ENCODE data around the gene SSPN. TPM values are rescaled to one million over a fixed set of nuclear protein-coding genes. Genes with fewer than 3 reads are reported as not detected.

Gene SSPN, protein sequence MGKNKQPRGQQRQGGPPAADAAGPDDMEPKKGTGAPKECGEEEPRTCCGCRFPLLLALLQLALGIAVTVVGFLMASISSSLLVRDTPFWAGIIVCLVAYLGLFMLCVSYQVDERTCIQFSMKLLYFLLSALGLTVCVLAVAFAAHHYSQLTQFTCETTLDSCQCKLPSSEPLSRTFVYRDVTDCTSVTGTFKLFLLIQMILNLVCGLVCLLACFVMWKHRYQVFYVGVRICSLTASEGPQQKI
- total RNA-seq (2021) (10.4 and 14.0 TPM in 2 replicates), Bru-seq, nascent RNA (percentile 33 among the genes with signal in this experiment), BruChase-seq, experiment 1, labeled RNA remaining after a 2-hour chase (percentile 41 among the genes with signal in this experiment), BruChase-seq, experiment 2, labeled RNA remaining after a 6-hour chase (percentile 33 among the genes with signal in this experiment)
- long read RNA-seq, full-length matches to known transcripts, result 10 of 15 reads
- long read RNA-seq, partial matches to known transcripts, result 0 of 15 reads
- long read RNA-seq, other reads (novel, unspliced or antisense), result 5 of 15 reads

DNA sequence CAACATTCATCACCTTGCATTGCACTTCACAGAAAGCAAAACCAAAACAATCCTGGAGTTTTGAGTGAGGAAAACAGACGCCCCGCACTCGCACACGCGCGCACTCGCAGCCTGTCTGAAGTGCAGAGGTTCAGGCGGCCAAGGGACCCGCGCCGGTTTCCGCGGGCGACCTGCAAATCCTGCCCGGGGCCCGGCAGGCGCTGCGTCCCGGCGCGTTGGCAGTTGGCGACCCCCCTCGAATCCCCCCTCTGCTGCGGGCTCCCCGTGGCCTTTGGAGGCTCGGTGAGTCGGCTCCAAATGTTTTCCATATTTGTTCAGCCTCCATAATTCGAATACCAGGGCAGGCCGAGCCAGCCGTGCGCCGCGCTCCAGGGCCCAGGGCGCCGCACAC is at the start of gene SSPN:
Gene SSPN, plus strand, starts transcription at position 324 of the 391 bp plus-strand sequence. CDS start 100 bp downstream, outside the sequence.
- Histone ChIP-seq H3K4me2 (peak within 1 kb of the TSS; percentile 94), H4K20me1 (ENCODE audit: insufficient read depth) (no peaks in the 10 kb centered on the region), H3K4me1 (replicated peaks; ENCODE audit: insufficient read depth) (peaks cover 34% of the 10 kb centered on the region), H3K27ac (peak within 1 kb of the TSS; percentile 38), H2AFZ (peak within 1 kb of the TSS; percentile 99), H3F3A (ENCODE audit: insufficient read depth, low read depth) (peaks cover 12% of the 10 kb centered on the region), H3K4me3 (peak within 1 kb of the TSS; percentile 79), H3K79me2 (ENCODE audit: low read depth) (no peaks in the 10 kb centered on the region), H3K27me3 (ENCODE audit: insufficient read depth, low read depth) (no peaks in the 10 kb centered on the region), H3K36me3 (ENCODE audit: low read depth) (no peaks in the 10 kb centered on the region), H3K9me2 (ENCODE audit: insufficient read depth) (no peaks in the 10 kb centered on the region), H3K9me3 (ENCODE audit: insufficient read depth, low read depth) (no peaks in the 10 kb centered on the region; the same call in 1 of the 2 replicates)
- POLR2A ChIA-PET (ENCODE audit: unreplicated experiment), result interaction anchor here (0.7 kb wide), 1 partner anchor 630 kb away, joined by 6 read pairs; no protein-coding TSS in a partner anchor
- CTCF ChIA-PET, result interaction anchor here (0.6 to 0.7 kb wide), 2 partner anchors 38 to 212 kb away, joined by 3 to 4 read pairs; no protein-coding TSS in a partner anchor
- no peak for TF ChIP-seq EZH2 (IDR thresholded peaks at IDR 0.05; ENCODE audit: low read depth)
- TF ChIP-seq, protein P1, sequence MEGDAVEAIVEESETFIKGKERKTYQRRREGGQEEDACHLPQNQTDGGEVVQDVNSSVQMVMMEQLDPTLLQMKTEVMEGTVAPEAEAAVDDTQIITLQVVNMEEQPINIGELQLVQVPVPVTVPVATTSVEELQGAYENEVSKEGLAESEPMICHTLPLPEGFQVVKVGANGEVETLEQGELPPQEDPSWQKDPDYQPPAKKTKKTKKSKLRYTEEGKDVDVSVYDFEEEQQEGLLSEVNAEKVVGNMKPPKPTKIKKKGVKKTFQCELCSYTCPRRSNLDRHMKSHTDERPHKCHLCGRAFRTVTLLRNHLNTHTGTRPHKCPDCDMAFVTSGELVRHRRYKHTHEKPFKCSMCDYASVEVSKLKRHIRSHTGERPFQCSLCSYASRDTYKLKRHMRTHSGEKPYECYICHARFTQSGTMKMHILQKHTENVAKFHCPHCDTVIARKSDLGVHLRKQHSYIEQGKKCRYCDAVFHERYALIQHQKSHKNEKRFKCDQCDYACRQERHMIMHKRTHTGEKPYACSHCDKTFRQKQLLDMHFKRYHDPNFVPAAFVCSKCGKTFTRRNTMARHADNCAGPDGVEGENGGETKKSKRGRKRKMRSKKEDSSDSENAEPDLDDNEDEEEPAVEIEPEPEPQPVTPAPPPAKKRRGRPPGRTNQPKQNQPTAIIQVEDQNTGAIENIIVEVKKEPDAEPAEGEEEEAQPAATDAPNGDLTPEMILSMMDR (conservative IDR thresholded peaks at IDR 0.05), result no peak
- BruUV-seq (replicated peaks), result no TSS peak
- peak in 1 of 2 experiments; percentile 64 for DNase-seq
- intact Hi-C loops (cut with micrococcal nuclease; ENCODE audit: unreplicated experiment), result loop anchor here (2.0 to 5.0 kb wide), 2 partner anchors 52 to 68 kb away; no protein-coding TSS in a partner anchor

DNA sequence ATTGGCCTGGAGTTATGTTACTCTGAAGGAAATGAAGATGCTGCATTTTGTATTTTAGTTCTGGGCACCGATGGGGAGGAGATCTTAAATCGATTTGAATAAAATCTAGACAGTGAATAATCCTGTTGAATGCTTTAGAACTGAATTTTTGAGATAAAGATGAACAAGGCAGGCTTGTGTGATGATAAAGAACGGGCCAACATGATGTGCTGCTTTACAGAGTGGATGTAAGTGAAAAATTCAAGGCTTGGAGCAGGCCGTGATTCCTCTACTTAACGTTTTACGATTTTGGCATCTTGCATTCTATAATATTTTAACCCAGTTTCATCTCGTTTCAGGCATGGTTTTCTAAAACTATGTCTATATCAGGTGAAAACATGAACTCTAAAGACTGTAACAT is 47.1 kb upstream of the SSPN start:
- intact Hi-C loops (cut with micrococcal nuclease; ENCODE audit: unreplicated experiment), result no loop called here
- no peaks in the 10 kb centered on the region for H3K79me2 ChIP-seq (ENCODE audit: low read depth)
- peaks cover 11% of the 10 kb centered on the region for H3F3A ChIP-seq (ENCODE audit: insufficient read depth, low read depth)
- no peaks in the 10 kb centered on the region for H4K20me1 ChIP-seq (ENCODE audit: insufficient read depth)
- ChIA-PET POLR2A (ENCODE audit: unreplicated experiment) (no interaction called here), CTCF (no interaction called here)
- no TSS peak for BruUV-seq (replicated peaks)
- H3K27me3 ChIP-seq (ENCODE audit: insufficient read depth, low read depth), result no peaks in the 10 kb centered on the region
- no peak overlapping the region for H2AFZ ChIP-seq
- DNase-seq, result no peak
- no peak overlapping the region for H3K27ac ChIP-seq
- no peaks in the 10 kb centered on the region for H3K9me3 ChIP-seq (ENCODE audit: insufficient read depth, low read depth)
- no peaks in the 10 kb centered on the region for H3K36me3 ChIP-seq (ENCODE audit: low read depth)
- no peaks in the 10 kb centered on the region for H3K9me2 ChIP-seq (ENCODE audit: insufficient read depth)
- H3K4me3 ChIP-seq, result no peak overlapping the region
- H3K4me1 ChIP-seq (replicated peaks; ENCODE audit: insufficient read depth), result peaks cover 32% of the 10 kb centered on the region
- TF ChIP-seq EZH2 (IDR thresholded peaks at IDR 0.05; ENCODE audit: low read depth), result no peak
- TF ChIP-seq, protein P1 (conservative IDR thresholded peaks at IDR 0.05), result no peak
- no peak overlapping the region for H3K4me2 ChIP-seq

DNA sequence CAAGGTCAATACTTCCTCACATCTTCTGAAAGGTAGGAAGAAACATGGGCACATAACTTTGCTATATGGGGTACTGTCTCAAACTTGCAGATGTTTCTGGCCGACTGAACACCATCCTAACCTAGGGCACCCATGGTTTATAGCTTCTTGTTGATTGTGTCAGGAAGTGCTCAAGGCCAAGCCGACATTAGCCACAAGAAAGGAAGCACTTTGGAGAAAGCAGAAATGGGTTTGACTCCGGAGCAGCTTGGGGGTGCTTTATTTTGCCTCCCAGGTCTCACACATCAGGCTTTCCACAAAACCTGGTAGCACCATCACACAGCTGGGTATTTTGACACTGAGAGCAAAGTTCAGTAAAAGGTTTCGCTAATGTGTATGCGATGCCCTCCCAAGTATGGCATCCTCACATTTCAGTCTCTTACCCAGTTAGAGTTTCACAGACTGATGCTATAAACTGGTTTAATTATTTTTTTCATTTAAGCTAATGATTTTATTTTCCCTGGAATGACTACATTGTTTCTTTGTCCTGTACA is 45.3 kb upstream of the SSPN start:
- H3K79me2 ChIP-seq (ENCODE audit: low read depth), result no peaks in the 10 kb centered on the region
- H3K36me3 ChIP-seq (ENCODE audit: low read depth), result no peaks in the 10 kb centered on the region
- no peak overlapping the region for H2AFZ ChIP-seq
- no peak for TF ChIP-seq EZH2 (IDR thresholded peaks at IDR 0.05; ENCODE audit: low read depth)
- TF ChIP-seq, protein P1 (conservative IDR thresholded peaks at IDR 0.05), result no peak
- H3K9me2 ChIP-seq (ENCODE audit: insufficient read depth), result no peaks in the 10 kb centered on the region
- intact Hi-C loops (cut with micrococcal nuclease; ENCODE audit: unreplicated experiment), result no loop called here
- H3K9me3 ChIP-seq (ENCODE audit: insufficient read depth, low read depth), result no peaks in the 10 kb centered on the region
- peaks cover 19% of the 10 kb centered on the region for H3F3A ChIP-seq (ENCODE audit: insufficient read depth, low read depth)
- BruUV-seq (replicated peaks), result no TSS peak
- no peak overlapping the region for H3K4me3 ChIP-seq
- CTCF ChIA-PET, result interaction anchor here (0.6 kb wide), 1 partner anchor 179 kb away, joined by 4 read pairs; no protein-coding TSS in a partner anchor
- H3K27ac ChIP-seq, result no peak overlapping the region
- H3K4me1 ChIP-seq (replicated peaks; ENCODE audit: insufficient read depth), result peaks cover 48% of the 10 kb centered on the region
- no peaks in the 10 kb centered on the region for H4K20me1 ChIP-seq (ENCODE audit: insufficient read depth)
- POLR2A ChIA-PET (ENCODE audit: unreplicated experiment), result interaction anchor here (0.6 kb wide), 1 partner anchor 16 kb away, joined by 4 read pairs; no protein-coding TSS in a partner anchor
- DNase-seq, result no peak
- H3K27me3 ChIP-seq (ENCODE audit: insufficient read depth, low read depth), result no peaks in the 10 kb centered on the region
- H3K4me2 ChIP-seq, result no peak overlapping the region

Data from PC-9 (cell line).